Measurements from ENCODE around the gene PLAAT2.

Gene PLAAT2

GRCh38 chr11:63534076-63534475 lies 29.1 kb downstream of the PLAAT2 start:
- TF ChIP-seq, protein P1, sequence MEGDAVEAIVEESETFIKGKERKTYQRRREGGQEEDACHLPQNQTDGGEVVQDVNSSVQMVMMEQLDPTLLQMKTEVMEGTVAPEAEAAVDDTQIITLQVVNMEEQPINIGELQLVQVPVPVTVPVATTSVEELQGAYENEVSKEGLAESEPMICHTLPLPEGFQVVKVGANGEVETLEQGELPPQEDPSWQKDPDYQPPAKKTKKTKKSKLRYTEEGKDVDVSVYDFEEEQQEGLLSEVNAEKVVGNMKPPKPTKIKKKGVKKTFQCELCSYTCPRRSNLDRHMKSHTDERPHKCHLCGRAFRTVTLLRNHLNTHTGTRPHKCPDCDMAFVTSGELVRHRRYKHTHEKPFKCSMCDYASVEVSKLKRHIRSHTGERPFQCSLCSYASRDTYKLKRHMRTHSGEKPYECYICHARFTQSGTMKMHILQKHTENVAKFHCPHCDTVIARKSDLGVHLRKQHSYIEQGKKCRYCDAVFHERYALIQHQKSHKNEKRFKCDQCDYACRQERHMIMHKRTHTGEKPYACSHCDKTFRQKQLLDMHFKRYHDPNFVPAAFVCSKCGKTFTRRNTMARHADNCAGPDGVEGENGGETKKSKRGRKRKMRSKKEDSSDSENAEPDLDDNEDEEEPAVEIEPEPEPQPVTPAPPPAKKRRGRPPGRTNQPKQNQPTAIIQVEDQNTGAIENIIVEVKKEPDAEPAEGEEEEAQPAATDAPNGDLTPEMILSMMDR (IDR thresholded peaks at IDR 0.05) = no peak

- TF ChIP-seq, protein P1 (IDR thresholded peaks at IDR 0.05) = no peak
These were observed 30.2 kb downstream of the PLAAT2 start for GRCh38 chr11:63532799-63533475.

DNA sequence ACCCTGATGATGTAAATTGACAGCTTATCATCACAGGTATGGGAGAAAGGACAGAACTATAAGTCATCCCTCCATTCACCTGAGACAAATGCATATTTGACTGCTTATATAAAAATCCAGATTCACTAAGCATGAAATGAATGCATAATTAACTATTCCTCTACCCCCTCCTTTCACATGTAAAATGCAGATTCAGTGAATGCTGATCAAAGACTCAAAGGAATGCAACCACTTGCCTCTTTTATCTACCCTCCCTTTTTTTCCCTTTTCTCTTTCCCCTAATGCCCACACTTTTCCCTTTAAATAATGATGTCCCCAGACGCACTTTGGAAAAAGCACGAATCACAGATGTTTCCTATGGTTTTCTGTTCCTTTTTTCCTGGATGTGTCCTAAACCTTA lies 31.1 kb downstream of the PLAAT2 start:
- TF ChIP-seq, protein P1 (IDR thresholded peaks at IDR 0.05) = no peak

DNA sequence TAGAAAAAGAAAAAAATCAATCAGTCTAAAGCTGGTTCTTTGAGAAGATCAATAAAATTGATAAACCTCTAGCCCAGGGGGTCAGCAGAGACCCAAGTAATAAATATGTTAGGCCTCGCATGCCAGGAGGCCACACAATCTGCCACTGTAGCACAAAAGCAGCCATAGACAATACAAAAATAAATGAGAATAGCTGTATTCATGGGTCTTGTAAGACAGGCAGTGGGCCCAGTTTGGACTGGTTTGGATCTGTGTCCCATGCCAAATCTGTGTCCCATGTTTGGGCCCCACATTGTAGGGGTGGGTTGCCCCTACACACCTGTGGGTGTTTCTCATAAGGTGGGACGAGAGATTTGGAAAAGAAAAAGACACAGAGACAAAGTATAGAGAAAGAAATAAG lies 33.2 kb downstream of the PLAAT2 start:
- TF ChIP-seq, protein P1 (IDR thresholded peaks at IDR 0.05) = no peak

DNA sequence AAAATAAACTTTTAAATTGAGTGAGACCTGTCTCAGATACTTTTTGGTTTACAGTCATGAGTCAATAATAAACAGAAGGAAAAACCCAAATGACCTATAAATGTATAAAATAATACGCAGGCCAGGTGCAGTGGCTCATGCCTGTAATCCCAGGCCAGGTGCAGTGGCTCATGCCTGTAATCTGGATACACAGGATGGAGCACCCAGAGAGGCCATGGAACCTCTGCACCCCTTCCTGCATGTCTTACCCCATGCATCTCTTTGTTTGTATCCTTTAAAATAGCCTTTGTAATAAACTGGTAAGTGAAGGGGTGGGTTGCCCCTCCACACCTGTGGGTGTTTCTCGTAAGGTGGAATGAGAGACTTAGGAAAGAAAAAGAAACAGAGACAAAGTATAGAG lies 35.5 kb downstream of the PLAAT2 start:
- TF ChIP-seq, protein P1 (IDR thresholded peaks at IDR 0.05) = no peak

GRCh38 chr11:63523151-63523550 lies 40.0 kb downstream of the PLAAT2 start:
- TF ChIP-seq, protein P1 (IDR thresholded peaks at IDR 0.05) = no peak

DNA sequence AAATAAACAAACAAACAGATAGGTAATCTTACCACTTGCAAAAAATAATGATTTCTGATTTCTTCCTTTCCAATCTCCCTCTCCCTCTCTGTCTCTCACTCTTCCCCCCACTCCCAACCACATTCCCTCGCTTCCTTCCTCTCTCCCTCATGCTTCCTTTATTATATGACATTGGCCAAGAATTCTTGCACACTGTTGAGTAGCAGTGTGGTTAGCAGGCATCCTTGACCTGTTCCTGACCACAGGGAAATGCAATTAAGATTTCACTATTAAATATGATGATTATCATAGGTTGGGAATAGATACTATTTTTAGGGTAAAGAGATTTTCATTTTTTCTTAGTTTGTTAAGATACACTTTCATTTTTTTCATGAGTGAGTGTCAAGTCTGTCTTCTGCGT lies 41.3 kb downstream of the PLAAT2 start:
- TF ChIP-seq, protein P1 (IDR thresholded peaks at IDR 0.05) = no peak

All from LNCAP (cell line).